Neural cell (in vitro differentiated cells): ENCODE measurements around the gene ARF1. TPM values are rescaled to one million over a fixed set of nuclear protein-coding genes. Genes with fewer than 3 reads are reported as not detected.

Experiments
- H2AFZ ChIP-seq: fragments of 200-600, 300-800 bp; sonication (generic), shearing (Covaris generic); 2 replicates; pipeline ENCODE4 v1.6.0; 2014; ENCODE audit warnings: low read depth, mild to moderate bottlenecking, antibody characterized with exemption, low read length, moderate library complexity
- H3F3A ChIP-seq: fragments of 200-600 bp; shearing (Covaris generic); 2 replicates; pipeline ENCODE4 v1.6.1; 2016; ENCODE audit warnings: mild to moderate bottlenecking, moderate library complexity, mixed read lengths, antibody characterized with exemption, low read length; ENCODE audit not compliant: insufficient read depth, poor library complexity, severe bottlenecking
- H3K27ac ChIP-seq: fragments of 200-600, 300-800 bp; sonication (generic), shearing (Covaris generic); 2 replicates; pipeline ENCODE4 v1.5.1; 2014; ENCODE audit warnings: mild to moderate bottlenecking, low read length, moderate library complexity
- H3K27me3 ChIP-seq: fragments of 300-800, 200-600 bp; sonication (generic), shearing (Covaris generic); 2 replicates; pipeline ENCODE4 v1.6.0; 2014; ENCODE audit warnings: mild to moderate bottlenecking, low read depth, low read length, moderate library complexity; ENCODE audit not compliant: insufficient read depth
- H3K36me3 ChIP-seq: fragments of 300-800, 200-600 bp; sonication (generic), shearing (Covaris generic); 2 replicates; pipeline ENCODE4 v1.5.1; 2014; ENCODE audit warnings: mild to moderate bottlenecking, antibody characterized with exemption, low read length, moderate library complexity; ENCODE audit not compliant: insufficient read depth
- H3K4me2 ChIP-seq: fragments of 300-800, 200-600 bp; sonication (generic), shearing (Covaris generic); 2 replicates; pipeline ENCODE4 v1.6.0; 2014; ENCODE audit warnings: mild to moderate bottlenecking, low read length
- H3K4me3 ChIP-seq: fragments of 300-800, 200-600 bp; sonication (generic), shearing (Covaris generic); 2 replicates; pipeline ENCODE4 v1.5.1; 2014; ENCODE audit warnings: mild to moderate bottlenecking, low read length, moderate library complexity
- H3K79me2 ChIP-seq: fragments of 200-600 bp; shearing (Covaris generic); replicated peaks from 2 replicates; pipeline ENCODE4 v1.6.0; 2014; ENCODE audit warnings: mild to moderate bottlenecking, low read length, moderate library complexity; ENCODE audit not compliant: insufficient read depth
- H3K9ac ChIP-seq: fragments of 300-800, 200-600 bp; sonication (generic), shearing (Covaris generic); 2 replicates; pipeline ENCODE4 v1.6.1; 2016; ENCODE audit warnings: mild to moderate bottlenecking, low read length, mixed read lengths
- H3K9me2 ChIP-seq: fragments of 200-600 bp; shearing (Covaris generic); 2 replicates; pipeline ENCODE4 v1.6.1; 2016; ENCODE audit warnings: mild to moderate bottlenecking, low read length, mixed read lengths; ENCODE audit not compliant: insufficient read depth
- H3K9me3 ChIP-seq: fragments of 200-600, 300-800 bp; sonication (generic), shearing (Covaris generic); 2 replicates; pipeline ENCODE4 v1.6.1; 2016; ENCODE audit warnings: mild to moderate bottlenecking, mixed run types, low read length, moderate library complexity, mixed read lengths
- H4K20me1 ChIP-seq: fragments of 200-600 bp; shearing (Covaris generic); 2 replicates; pipeline ENCODE4 v1.6.1; 2016; ENCODE audit warnings: mild to moderate bottlenecking, mixed run types; ENCODE audit not compliant: insufficient read depth
- CTCF ChIP-seq: fragments of 450-650 bp; IDR thresholded peaks from 2 replicates; pipeline ENCODE4 v1.5.1; 2014; ENCODE audit warnings: antibody characterized with exemption, mild to moderate bottlenecking, moderate library complexity; ENCODE audit not compliant: poor library complexity, severe bottlenecking
- EP300 ChIP-seq: fragments of 450-650 bp; conservative IDR thresholded peaks from 2 replicates; pipeline ENCODE4 v1.6.1; 2014; ENCODE audit warnings: antibody characterized with exemption, mild to moderate bottlenecking, moderate library complexity; ENCODE audit not compliant: poor library complexity, severe bottlenecking
- EZH2 ChIP-seq: fragments of 200-600, 300-800 bp; shearing (Covaris generic), sonication (generic); IDR thresholded peaks from 2 replicates; pipeline ENCODE4 v1.6.1; 2014; ENCODE audit warnings: antibody characterized with exemption, low read length, borderline replicate concordance, mild to moderate bottlenecking; ENCODE audit not compliant: insufficient read depth, poor library complexity, severe bottlenecking
- MXI1 ChIP-seq: fragments of 450-650 bp; conservative IDR thresholded peaks from 2 replicates; pipeline ENCODE4 v1.6.1; 2014; ENCODE audit warnings: antibody characterized with exemption, mild to moderate bottlenecking; ENCODE audit not compliant: poor library complexity, severe bottlenecking
- POLR2AphosphoS5 ChIP-seq: IDR thresholded peaks from 2 replicates; pipeline ENCODE4 v1.6.1; 2012
- RAD21 ChIP-seq: fragments of 450-650 bp; conservative IDR thresholded peaks from 2 replicates; pipeline ENCODE4 v1.6.1; 2014; ENCODE audit warnings: antibody characterized with exemption, mild to moderate bottlenecking, moderate library complexity
- REST ChIP-seq: IDR thresholded peaks from 2 replicates; pipeline ENCODE4 v1.6.1; 2012; ENCODE audit warnings: borderline replicate concordance
- SMC3 ChIP-seq: fragments of 450-650 bp; conservative IDR thresholded peaks from 2 replicates; pipeline ENCODE4 v1.6.1; 2014; ENCODE audit warnings: antibody characterized with exemption, mild to moderate bottlenecking, moderate library complexity; ENCODE audit not compliant: poor library complexity
- TAF1 ChIP-seq: IDR thresholded peaks from 2 replicates; pipeline ENCODE4 v1.6.1; 2012; ENCODE audit warnings: low read depth
- polyA plus RNA-seq: library from polyadenylated mRNA; depleted of rRNA; stranded (reverse); fragments of >200 nt; gene quantifications from 2 replicates; pipeline ENCODE4 v1.2.3, GENCODE V29; 2014

The ARF1 gene
- polyA plus RNA-seq, 1 donor from 2014 or later = 168 TPM

- TF ChIP-seq REST (no peak), POLR2AphosphoS5 (no peak), SMC3 (no peak), EP300 (no peak), EZH2 (no peak), RAD21 (no peak), MXI1 (no peak), CTCF (no peak), TAF1 (no peak)
- Histone ChIP-seq H3K4me3 (peak overlapping the region; percentile 44), H3K4me2 (no peak overlapping the region), H3K27ac (no peak overlapping the region), H3K79me2 (no peaks in the 10 kb centered on the region), H3K9ac (no peak overlapping the region), H3K36me3 (no peaks in the 10 kb centered on the region), H3K9me3 (peaks cover 9% of the 10 kb centered on the region), H3K9me2 (no peaks in the 10 kb centered on the region), H2AFZ (no peak overlapping the region), H4K20me1 (no peaks in the 10 kb centered on the region), H3F3A (no peaks in the 10 kb centered on the region), H3K27me3 (peaks cover 66% of the 10 kb centered on the region)
Measured at GRCh38 chr1:228059634-228060457, 22.7 kb upstream of the ARF1 start.

- H3K9me2 ChIP-seq = no peaks in the 10 kb centered on the region
- no peak overlapping the region for H3K27ac ChIP-seq
- no peaks in the 10 kb centered on the region for H3K79me2 ChIP-seq
- no peak overlapping the region for H3K4me3 ChIP-seq
- no peaks in the 10 kb centered on the region for H3F3A ChIP-seq
- H3K4me2 ChIP-seq = no peak overlapping the region
- H3K9ac ChIP-seq = no peak overlapping the region
- peaks cover 9% of the 10 kb centered on the region for H3K9me3 ChIP-seq
- no peak for TF ChIP-seq EZH2
- no peak for TF ChIP-seq POLR2AphosphoS5
- TF ChIP-seq SMC3 = no peak
- TF ChIP-seq CTCF = no peak
- no peak for TF ChIP-seq TAF1
- no peak for TF ChIP-seq EP300
- TF ChIP-seq MXI1 = no peak
- TF ChIP-seq REST = no peak
- no peak for TF ChIP-seq RAD21
- peaks cover 63% of the 10 kb centered on the region for H3K27me3 ChIP-seq
- H4K20me1 ChIP-seq = no peaks in the 10 kb centered on the region
- H3K36me3 ChIP-seq = no peaks in the 10 kb centered on the region
- H2AFZ ChIP-seq = no peak overlapping the region
Measured at GRCh38 chr1:228060458-228061190, 21.9 kb upstream of the ARF1 start.
